Panc1 (cell line): ENCODE data around the gene SNIP1. TPM values are rescaled to one million over a fixed set of nuclear protein-coding genes. Genes with fewer than 3 reads are reported as not detected.
A peak's percentile ranks its signal among the peaks of the same experiment; 100 is the strongest.

Source experiments
- ATAC-seq: fragments of 200-7000 bp; cut with Tn5 transposase; 2 replicates; pipeline ENCODE4 v1.9.1; 2020; ENCODE audit warnings: mild to moderate bottlenecking, moderate library complexity
- BruUV-seq: library from RNA; stranded (reverse); fragments of 400-500 nt; replicated peaks from 2 replicates; lab custom pipeline; 2021; lab: Mats Ljungman, UMichigan
- CTCF ChIA-PET: fragments of 300-600 bp; sonication (Branson Sonifier 250); formaldehyde crosslinking; loops from one replicate; lab custom pipeline; 2022; ENCODE audit warnings: antibody characterized with exemption; lab: Charles Lee
- POLR2A ChIA-PET: fragments of 300-600 bp; sonication (Branson Sonifier 250); formaldehyde crosslinking; loops from one replicate; lab custom pipeline; 2022; ENCODE audit warnings: antibody characterized with exemption; lab: Charles Lee
- DNase-seq: peaks from one replicate; pipeline ENCODE4 v3.0.0-alpha.2; 2010; ENCODE audit warnings: low read depth, low spot score
- H3K27ac ChIP-seq: 2 replicates; pipeline ENCODE4 v1.5.1; 2011; ENCODE audit warnings: mild to moderate bottlenecking, low read length, inconsistent platforms
- H3K27me3 ChIP-seq: fragments of 200-500 bp; sonication (Bioruptor generic); 2 replicates; pipeline ENCODE4 v1.6.0; 2014; ENCODE audit warnings: low read length, inconsistent platforms; ENCODE audit not compliant: control insufficient read depth, insufficient read depth
- H3K36me3 ChIP-seq: fragments of 200-500 bp; sonication (Bioruptor generic); 2 replicates; pipeline ENCODE4 v1.5.1; 2014; ENCODE audit warnings: inconsistent platforms, mild to moderate bottlenecking, low read length, moderate library complexity; ENCODE audit not compliant: control insufficient read depth, insufficient read depth
- H3K4me1 ChIP-seq: 2 replicates; pipeline ENCODE4 v1.5.1; 2011; ENCODE audit warnings: inconsistent platforms, mild to moderate bottlenecking, low read length, moderate library complexity; ENCODE audit not compliant: control insufficient read depth, insufficient read depth
- H3K4me3 ChIP-seq, 2 experiments: 2 replicates each; pipeline ENCODE4 v1.5.1; 2011 to 2012; ENCODE audit warnings: low read depth in 2 of 2, low read length in 2 of 2, mild to moderate bottlenecking in 2 of 2, inconsistent platforms in 1 of 2, moderate library complexity in 1 of 2
- H3K9me3 ChIP-seq: fragments of 200-500 bp; sonication (Bioruptor generic); 2 replicates; pipeline ENCODE4 v1.5.1; 2014; ENCODE audit warnings: low read depth, mild to moderate bottlenecking, inconsistent platforms, low read length, moderate library complexity; ENCODE audit not compliant: control insufficient read depth, insufficient read depth
- POLR2AphosphoS5 ChIP-seq: IDR thresholded peaks from 2 replicates; pipeline ENCODE4 v1.6.1; 2012; ENCODE audit warnings: mild to moderate bottlenecking, low read depth, low read length, moderate library complexity
- REST ChIP-seq, 2 experiments: IDR thresholded peaks; 2 replicates each; pipeline ENCODE4 v1.6.1; 2011 to 2012; ENCODE audit warnings: low read depth in 2 of 2, control low read depth in 1 of 2, low read length in 1 of 2, mild to moderate bottlenecking in 1 of 2, moderate library complexity in 1 of 2; ENCODE audit not compliant: insufficient read depth in 1 of 2
- SIN3A ChIP-seq: IDR thresholded peaks from 2 replicates; pipeline ENCODE4 v1.6.1; 2012; ENCODE audit warnings: low read depth, mild to moderate bottlenecking, low read length, moderate library complexity, borderline replicate concordance; ENCODE audit not compliant: insufficient read depth
- TCF7L2 ChIP-seq: IDR thresholded peaks from 2 replicates; pipeline ENCODE4 v1.6.1; 2011; ENCODE audit warnings: mild to moderate bottlenecking, low read depth, low read length, inconsistent platforms
- in situ Hi-C: cut with HindIII; loops from 2 replicates; pipeline ENCODE4 v1.10.0; 2016; ENCODE audit warnings: low sequenced_read_pairs, low pct_unique_long_range_greater_than_20kb
- intact Hi-C: fragments of 100-400 bp; cut with micrococcal nuclease; formaldehyde crosslinking; loops from one replicate; pipeline ENCODE4 v1.10.0; 2022; ENCODE audit not compliant: unreplicated experiment
- total RNA-seq: library from RNA; stranded (reverse); gene quantifications from one replicate; pipeline ENCODE4 v1.2.1, GENCODE V29; 2021; ENCODE audit not compliant: unreplicated experiment
- TF ChIP-seq, protein P1 (sequence below): fragments of 450-650 bp; IDR thresholded peaks from 2 replicates; pipeline ENCODE4 v1.5.1; 2017; ENCODE audit warnings: mild to moderate bottlenecking

The SNIP1 gene
- total RNA-seq, 1 experiment from 2014 or later, result 21.4 TPM

DNA sequence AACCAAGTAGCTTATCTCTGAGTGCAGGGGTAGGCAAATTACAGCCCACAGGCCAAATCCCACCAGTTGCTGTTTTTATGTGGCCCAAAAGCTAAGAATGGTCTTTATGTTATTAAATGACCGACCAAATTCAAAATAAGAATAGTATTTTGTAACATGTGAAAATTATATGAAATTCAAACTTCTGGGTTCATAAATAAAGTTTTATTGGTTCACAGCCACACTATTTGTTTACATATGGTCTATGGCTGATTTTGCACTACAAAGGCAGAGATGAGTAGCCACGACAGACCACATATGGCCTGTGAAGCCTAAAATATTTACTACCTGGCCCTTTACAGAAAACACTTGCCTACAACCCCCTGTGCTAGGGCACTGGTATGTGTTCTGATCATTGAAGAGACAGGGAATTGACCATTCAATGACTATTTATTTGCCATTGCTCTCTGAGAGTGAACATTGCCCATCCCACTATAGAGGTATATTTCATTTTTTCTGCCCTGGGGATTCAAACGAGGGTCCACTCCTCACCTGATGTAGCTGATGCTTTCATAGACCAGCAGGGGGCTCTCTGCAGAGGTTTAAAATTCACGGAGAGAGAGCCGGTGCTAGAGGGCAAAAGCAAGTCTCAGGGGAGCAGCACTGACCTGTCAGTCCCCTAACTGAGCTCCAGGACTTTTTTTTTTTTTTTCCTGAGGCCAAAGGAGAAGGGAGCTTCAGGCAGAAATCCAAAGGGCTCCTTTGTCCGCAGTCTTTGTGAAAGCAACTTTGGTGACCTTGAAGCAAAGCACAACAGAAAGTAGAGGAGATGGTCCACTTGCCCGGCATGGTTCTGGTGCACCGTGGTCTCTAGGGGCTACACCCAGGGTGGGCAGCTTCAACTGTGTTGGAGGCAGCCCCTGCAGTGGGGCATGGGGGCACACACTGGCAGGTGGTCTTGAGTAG is 48.9 kb upstream of the SNIP1 start:
- Histone ChIP-seq H3K27me3 (peaks cover 4% of the 10 kb centered on the region; the same call in 1 of the 2 replicates), H3K27ac (no peak overlapping the region), H3K36me3 (no peaks in the 10 kb centered on the region), H3K4me1 (no peaks in the 10 kb centered on the region), H3K9me3 (no peaks in the 10 kb centered on the region), H3K4me3 (no peak overlapping the region)
- intact Hi-C loops (loop anchor here (1.0 kb wide), 1 partner anchor 79 kb away; no protein-coding TSS in a partner anchor), in situ Hi-C loops (no loop called here)
- ATAC-seq (peak; percentile 83), DNase-seq (peak; percentile 10)
- POLR2A ChIA-PET, result no interaction called here
- no peak for TF ChIP-seq REST (IDR thresholded peaks at IDR 0.05; ENCODE audit: insufficient read depth in 1 of 2, low read depth in 2 of 2, low read length in 1 of 2)
- TF ChIP-seq, protein P1, sequence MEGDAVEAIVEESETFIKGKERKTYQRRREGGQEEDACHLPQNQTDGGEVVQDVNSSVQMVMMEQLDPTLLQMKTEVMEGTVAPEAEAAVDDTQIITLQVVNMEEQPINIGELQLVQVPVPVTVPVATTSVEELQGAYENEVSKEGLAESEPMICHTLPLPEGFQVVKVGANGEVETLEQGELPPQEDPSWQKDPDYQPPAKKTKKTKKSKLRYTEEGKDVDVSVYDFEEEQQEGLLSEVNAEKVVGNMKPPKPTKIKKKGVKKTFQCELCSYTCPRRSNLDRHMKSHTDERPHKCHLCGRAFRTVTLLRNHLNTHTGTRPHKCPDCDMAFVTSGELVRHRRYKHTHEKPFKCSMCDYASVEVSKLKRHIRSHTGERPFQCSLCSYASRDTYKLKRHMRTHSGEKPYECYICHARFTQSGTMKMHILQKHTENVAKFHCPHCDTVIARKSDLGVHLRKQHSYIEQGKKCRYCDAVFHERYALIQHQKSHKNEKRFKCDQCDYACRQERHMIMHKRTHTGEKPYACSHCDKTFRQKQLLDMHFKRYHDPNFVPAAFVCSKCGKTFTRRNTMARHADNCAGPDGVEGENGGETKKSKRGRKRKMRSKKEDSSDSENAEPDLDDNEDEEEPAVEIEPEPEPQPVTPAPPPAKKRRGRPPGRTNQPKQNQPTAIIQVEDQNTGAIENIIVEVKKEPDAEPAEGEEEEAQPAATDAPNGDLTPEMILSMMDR, result peak; percentile 91
- no peak for TF ChIP-seq TCF7L2
- CTCF ChIA-PET, result interaction anchor here (0.5 to 1.8 kb wide), 11 partner anchors 25 to 892 kb away, joined by 3 to 10 read pairs (median 4); partner anchors contain the start of gene RSPO1
- BruUV-seq, result no TSS peak

GRCh38 chr1:37601441-37601840 is 47.3 kb upstream of the SNIP1 start:
- DNase-seq, result no peak
- ATAC-seq, result no peak
- no TSS peak for BruUV-seq
- Histone ChIP-seq H3K4me3 (no peak overlapping the region), H3K27me3 (no peaks in the 10 kb centered on the region), H3K4me1 (peaks cover 2% of the 10 kb centered on the region), H3K9me3 (no peaks in the 10 kb centered on the region), H3K27ac (no peak overlapping the region), H3K36me3 (no peaks in the 10 kb centered on the region)
- intact Hi-C loops (no loop called here), in situ Hi-C loops (no loop called here)
- CTCF ChIA-PET, result interaction anchor here (0.5 to 1.6 kb wide), 2 partner anchors 79 to 82 kb away, joined by 4 read pairs; no protein-coding TSS in a partner anchor
- POLR2A ChIA-PET, result no interaction called here
- TF ChIP-seq SIN3A (no peak), REST (IDR thresholded peaks at IDR 0.05; ENCODE audit: insufficient read depth in 1 of 2, low read depth in 2 of 2, low read length in 1 of 2) (no peak), TCF7L2 (no peak), POLR2AphosphoS5 (no peak)
- TF ChIP-seq, protein P1, result no peak
